Fibroblast of villous mesenchyme (primary cell): ENCODE results near the gene CCDC88B. TPM values are rescaled to one million over a fixed set of nuclear protein-coding genes. Genes with fewer than 3 reads are reported as not detected.
A peak's percentile ranks its signal among the peaks of the same experiment; 100 is the strongest.

Experiments
- DNase-seq: peaks from one replicate; pipeline ENCODE4 v3.0.0-alpha.2; 2010; ENCODE audit warnings: low read depth
- H3K4me3 ChIP-seq: 2 replicates; pipeline ENCODE4 v1.5.1; 2011; ENCODE audit warnings: low read depth, mild to moderate bottlenecking, low read length
- CTCF ChIP-seq: IDR thresholded peaks from 2 replicates; pipeline ENCODE4 v1.5.1; 2012; ENCODE audit warnings: low read depth, mild to moderate bottlenecking, low read length; ENCODE audit not compliant: insufficient read depth
- total RNA-seq: library from RNA; depleted of rRNA; stranded (reverse); fragments of >200 nt; gene quantifications from 2 replicates; pipeline ENCODE4 v1.2.3, GENCODE V29; 2012

CCDC88B gene
- 1.7 and 3.5 TPM in 2 replicates for total RNA-seq

GRCh38 chr11:64339754-64340408 is at the start of gene CCDC88B:
CCDC88B (plus strand) TSS chr11:64340204; CDS start chr11:64340267, 63 bp downstream.
- no peak for TF ChIP-seq CTCF
- no peak within 1 kb of the TSS for H3K4me3 ChIP-seq
- no peak for DNase-seq

GRCh38 chr11:64290352-64291261 is 49.4 kb upstream of the CCDC88B start:
- no peak for DNase-seq
- TF ChIP-seq CTCF, result no peak
- no peak overlapping the region for H3K4me3 ChIP-seq

GRCh38 chr11:64291262-64291751 is 48.7 kb upstream of the CCDC88B start, which contains the start of gene KCNK4:
KCNK4 (plus strand) TSS chr11:64291302; CDS start chr11:64293019, 1,717 bp downstream.
- no peak within 1 kb of the TSS for H3K4me3 ChIP-seq
- no peak for TF ChIP-seq CTCF
- no peak for DNase-seq

GRCh38 chr11:64291752-64292459 is 48.1 kb upstream of the CCDC88B start:
- DNase-seq, result no peak
- H3K4me3 ChIP-seq, result peak overlapping the region; percentile 23
- TF ChIP-seq CTCF, result no peak

- H3K4me3 ChIP-seq, result peak overlapping the region; percentile 23
- no peak for TF ChIP-seq CTCF
- DNase-seq, result no peak
Measured at GRCh38 chr11:64292460-64293254, 47.3 kb upstream of the CCDC88B start.

- H3K4me3 ChIP-seq, result no peak overlapping the region
- DNase-seq, result no peak
- TF ChIP-seq CTCF, result no peak
Measured at GRCh38 chr11:64294774-64295173, 45.2 kb upstream of the CCDC88B start.
